Endothelial cell of umbilical vein (primary cell): ENCODE measurements around the gene TEDC2. TPM values are rescaled to one million over a fixed set of nuclear protein-coding genes. Genes with fewer than 3 reads are reported as not detected.

Experiments used
- BruUV-seq: library from RNA; stranded (reverse); fragments of 400-500 nt; replicated peaks from 2 replicates; lab custom pipeline; 2021; lab: Mats Ljungman, UMichigan
- CTCF ChIA-PET: fragments of 300-600, 350-600 bp; sonication (Branson Sonifier 250); formaldehyde crosslinking; loops from one replicate; lab custom pipeline; 2021; ENCODE audit warnings: antibody characterized with exemption, inconsistent platforms; lab: Charles Lee
- POLR2A ChIA-PET: fragments of 300-600, 350-600 bp; sonication (Branson Sonifier 250); formaldehyde crosslinking; loops from one replicate; lab custom pipeline; 2021; ENCODE audit warnings: antibody characterized with exemption, inconsistent platforms; lab: Charles Lee
- DNase-seq: peaks from one replicate; pipeline ENCODE4 v3.0.0-alpha.2; 2011; ENCODE audit warnings: low read depth, low spot score
- FAIRE-seq: peaks from 2 replicates; lab custom pipeline; 2011; peaks lifted over from hg19 to GRCh38; lab: Jason Lieb, UNC
- H2AFZ ChIP-seq: 2 replicates; pipeline ENCODE4 v1.6.0; 2012; ENCODE audit warnings: low read depth, low read length, control low read depth, inconsistent platforms
- H3K27ac ChIP-seq: 2 replicates; pipeline ENCODE4 v1.5.1; 2011; ENCODE audit warnings: low read depth, mild to moderate bottlenecking, control low read depth, low read length, moderate library complexity; ENCODE audit not compliant: insufficient read depth
- H3K27me3 ChIP-seq, 2 experiments: 2 replicates each; pipeline versions ENCODE4 v1.6.0 to v1.6.1; 2011; ENCODE audit warnings: low read length in 2 of 2, mixed read lengths in 1 of 2; ENCODE audit not compliant: control insufficient read depth in 2 of 2, insufficient read depth in 2 of 2
- H3K36me3 ChIP-seq, 2 experiments: 2 replicates in 1 of 2; 3 replicates in 1 of 2; pipeline ENCODE4 v1.5.1; 2011; ENCODE audit warnings: low read length in 2 of 2, mild to moderate bottlenecking in 1 of 2, moderate library complexity in 1 of 2; ENCODE audit not compliant: control insufficient read depth in 2 of 2, insufficient read depth in 2 of 2; ENCODE audit errors: extremely low read depth in 1 of 2
- H3K4me1 ChIP-seq: 3 replicates; pipeline ENCODE4 v1.5.1; 2011; ENCODE audit warnings: mild to moderate bottlenecking, low read length; ENCODE audit not compliant: control insufficient read depth, insufficient read depth; ENCODE audit errors: extremely low read depth
- H3K4me2 ChIP-seq: 2 replicates; pipeline ENCODE4 v1.6.1; 2011; ENCODE audit warnings: low read length, control low read depth, mixed read lengths; ENCODE audit not compliant: insufficient read depth
- H3K4me3 ChIP-seq, 3 experiments: fragments of 200-600 bp in 1 of 3; sonication (generic), shearing (Covaris generic) in 1 of 3; replicated peaks in 1 of 3; 2 replicates each; pipeline ENCODE4 v1.5.1; 2011 to 2016; ENCODE audit warnings: control low read depth in 3 of 3, low read length in 3 of 3, mild to moderate bottlenecking in 2 of 3, inconsistent platforms in 1 of 3, low read depth in 1 of 3, moderate library complexity in 1 of 3; ENCODE audit not compliant: insufficient read depth in 1 of 3
- H3K79me2 ChIP-seq: 2 replicates; pipeline ENCODE4 v1.6.0; 2012; ENCODE audit warnings: low read length, inconsistent platforms; ENCODE audit not compliant: control insufficient read depth, insufficient read depth
- H3K9ac ChIP-seq: replicated peaks from 2 replicates; pipeline ENCODE3; 2011; ENCODE audit warnings: low read length, control low read depth; ENCODE audit not compliant: insufficient read depth; ENCODE audit errors: extremely low read depth
- H3K9me1 ChIP-seq: replicated peaks from 3 replicates; pipeline ENCODE4 v1.6.0; 2011; ENCODE audit warnings: mild to moderate bottlenecking, low read length; ENCODE audit not compliant: control insufficient read depth, insufficient read depth; ENCODE audit errors: extremely low read depth
- H3K9me3 ChIP-seq: replicated peaks from 2 replicates; pipeline ENCODE4 v1.5.1; 2012; ENCODE audit warnings: low read length, inconsistent platforms; ENCODE audit not compliant: control insufficient read depth, insufficient read depth
- H4K20me1 ChIP-seq: replicated peaks from 2 replicates; pipeline ENCODE3; 2011; ENCODE audit warnings: mild to moderate bottlenecking, low read length; ENCODE audit not compliant: control insufficient read depth, insufficient read depth; ENCODE audit errors: extremely low read depth
- EZH2 ChIP-seq: IDR thresholded peaks from 2 replicates; pipeline ENCODE4 v1.6.1; 2012; ENCODE audit warnings: borderline replicate concordance, low read depth, mild to moderate bottlenecking, moderate library complexity, low read length, inconsistent platforms; ENCODE audit not compliant: severe bottlenecking
- FOS ChIP-seq: IDR thresholded peaks from 2 replicates; pipeline ENCODE4 v1.6.1; 2011; ENCODE audit warnings: mild to moderate bottlenecking, low read length, moderate library complexity, borderline replicate concordance; ENCODE audit not compliant: insufficient read depth
- GATA2 ChIP-seq: IDR thresholded peaks from 2 replicates; pipeline ENCODE4 v1.7.0; 2011; ENCODE audit warnings: low read depth, mild to moderate bottlenecking, moderate library complexity, mixed read lengths, low read length; ENCODE audit not compliant: insufficient read length, insufficient read depth
- JUN ChIP-seq: IDR thresholded peaks from 2 replicates; pipeline ENCODE4 v1.6.1; 2011; ENCODE audit warnings: borderline replicate concordance, low read depth; ENCODE audit not compliant: insufficient read length, insufficient read depth
- MYC ChIP-seq: IDR thresholded peaks from one replicate; pipeline ENCODE4 v1.6.1; 2011; ENCODE audit warnings: mild to moderate bottlenecking, low read depth, low read length
- POLR2A ChIP-seq: IDR thresholded peaks from 2 replicates; pipeline ENCODE4 v1.6.1; 2012; ENCODE audit warnings: low read depth, mild to moderate bottlenecking, control low read depth, low read length
- POLR2AphosphoS5 ChIP-seq: IDR thresholded peaks from 2 replicates; pipeline ENCODE4 v1.6.1; 2012; ENCODE audit warnings: low read depth, mild to moderate bottlenecking, control low read depth, low read length, moderate library complexity; ENCODE audit not compliant: insufficient read depth
- dilution Hi-C: fragments of 300-500 bp; cut with MboI; formaldehyde crosslinking; loops from one replicate; pipeline ENCODE4 v1.15.0; 2019; ENCODE audit warnings: low sequenced_read_pairs; ENCODE audit not compliant: extremely low pct_ligation_motif_present
- intact Hi-C: fragments of 100-400 bp; cut with micrococcal nuclease; formaldehyde crosslinking; loops from one replicate; pipeline ENCODE4 v1.10.0; 2022
- polyA plus RNA-seq, 4 experiments: library from polyadenylated mRNA; depleted of rRNA in 3 of 4; stranded (reverse) in 3 of 4; unstranded in 1 of 4; fragments of >200 nt; gene quantifications; 2 replicates each; pipeline versions ENCODE4 v1.2.1 to v1.2.3, GENCODE V29; 2011 to 2012; ENCODE audit warnings: missing spikeins in 1 of 4
- total RNA-seq: library from RNA; stranded (reverse); gene quantifications from 2 replicates; pipeline ENCODE4 v1.2.3, GENCODE V29; 2021
- TF ChIP-seq, protein P1 (sequence below): IDR thresholded peaks from 2 replicates; pipeline ENCODE4 v1.6.1; 2011; ENCODE audit not compliant: insufficient read depth, insufficient read length
- TF ChIP-seq, protein P2 (sequence below), 2 donors: IDR thresholded peaks; 1 replicate in 1 of 2; 2 replicates in 1 of 2; pipeline ENCODE4 v1.5.1; 2011; ENCODE audit warnings: low read length in 2 of 2, mild to moderate bottlenecking in 2 of 2, moderate library complexity in 2 of 2, control low read depth in 1 of 2, inconsistent platforms in 1 of 2, low read depth in 1 of 2; ENCODE audit not compliant: insufficient read depth in 1 of 2; ENCODE audit errors: extremely low read depth in 1 of 2

TEDC2 gene
- total and polyA plus RNA-seq, 2 donors (not counting 3 experiments of a cell fraction or from before 2014, with no cell fraction given), result 7.6 to 12.7 TPM

DNA sequence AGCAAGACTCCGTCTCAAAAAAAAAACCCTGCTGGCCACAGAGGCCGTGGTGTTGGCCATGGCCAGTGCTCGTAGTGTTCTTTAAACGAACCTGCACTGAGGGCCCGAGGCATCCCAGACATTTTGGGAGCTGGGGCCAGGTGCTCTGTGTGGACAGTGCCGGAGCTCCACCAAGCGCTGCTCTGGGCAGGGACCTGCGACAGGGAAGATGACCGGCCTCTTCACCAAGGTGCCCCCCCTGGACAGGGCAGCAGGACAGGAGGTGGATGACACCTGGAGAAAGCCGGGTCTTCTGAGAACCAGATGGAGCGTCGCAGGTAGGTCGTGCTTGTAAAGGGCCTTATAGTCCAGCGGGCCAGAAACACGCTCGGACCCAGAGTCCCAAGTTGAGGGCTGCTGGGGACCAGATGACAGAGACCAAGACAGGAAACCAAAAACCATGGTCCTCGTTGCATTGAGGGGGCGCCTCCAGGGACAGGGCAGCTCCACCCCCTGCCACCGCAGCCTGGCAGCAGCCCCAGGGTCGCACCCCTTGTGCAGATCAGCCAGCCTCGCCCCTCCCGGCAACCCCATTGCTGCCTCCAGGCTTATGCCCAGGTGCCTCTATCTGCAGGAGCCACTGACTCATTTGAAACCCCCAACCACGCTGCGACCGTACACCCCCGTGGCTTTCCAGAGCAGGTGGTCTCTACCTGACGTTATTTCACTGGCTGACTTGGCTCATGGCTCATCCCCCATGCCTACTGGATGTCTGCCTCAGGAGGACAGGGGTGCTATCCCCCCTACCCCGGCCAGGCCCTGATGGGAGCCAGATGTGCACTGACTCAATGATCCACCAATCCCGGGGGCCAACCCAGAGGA is 7.0 kb downstream of the TEDC2 start:
- no TSS peak for BruUV-seq
- ChIA-PET POLR2A (no interaction called here), CTCF (interaction anchor here (1.0 to 1.4 kb wide), 2 partner anchors 36 to 443 kb away, joined by 3 to 4 read pairs; no protein-coding TSS in a partner anchor)
- no peaks in the 10 kb centered on the region for H3K9me1 ChIP-seq
- no peak overlapping the region for H3K4me2 ChIP-seq
- peak overlapping the region; percentile 48 for H2AFZ ChIP-seq
- peak overlapping the region; percentile 34 for H3K9ac ChIP-seq
- H3K79me2 ChIP-seq, result no peaks in the 10 kb centered on the region
- no peak for FAIRE-seq
- H3K36me3 ChIP-seq, result no peaks in the 10 kb centered on the region
- no peak overlapping the region for H3K27ac ChIP-seq
- H3K9me3 ChIP-seq, result no peaks in the 10 kb centered on the region
- intact Hi-C loops (no loop called here), dilution Hi-C loops (no loop called here)
- peaks cover 5% of the 10 kb centered on the region for H3K4me1 ChIP-seq
- H3K4me3 ChIP-seq, result no peak overlapping the region
- peaks cover 15 to 20% of the 10 kb centered on the region in 2 experiments for H3K27me3 ChIP-seq
- TF ChIP-seq GATA2 (no peak), EZH2 (no peak), POLR2A (no peak), MYC (no peak), JUN (no peak), POLR2AphosphoS5 (no peak), FOS (no peak)
- TF ChIP-seq, protein P1, sequence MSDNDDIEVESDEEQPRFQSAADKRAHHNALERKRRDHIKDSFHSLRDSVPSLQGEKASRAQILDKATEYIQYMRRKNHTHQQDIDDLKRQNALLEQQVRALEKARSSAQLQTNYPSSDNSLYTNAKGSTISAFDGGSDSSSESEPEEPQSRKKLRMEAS, result no peak
- TF ChIP-seq, protein P2, sequence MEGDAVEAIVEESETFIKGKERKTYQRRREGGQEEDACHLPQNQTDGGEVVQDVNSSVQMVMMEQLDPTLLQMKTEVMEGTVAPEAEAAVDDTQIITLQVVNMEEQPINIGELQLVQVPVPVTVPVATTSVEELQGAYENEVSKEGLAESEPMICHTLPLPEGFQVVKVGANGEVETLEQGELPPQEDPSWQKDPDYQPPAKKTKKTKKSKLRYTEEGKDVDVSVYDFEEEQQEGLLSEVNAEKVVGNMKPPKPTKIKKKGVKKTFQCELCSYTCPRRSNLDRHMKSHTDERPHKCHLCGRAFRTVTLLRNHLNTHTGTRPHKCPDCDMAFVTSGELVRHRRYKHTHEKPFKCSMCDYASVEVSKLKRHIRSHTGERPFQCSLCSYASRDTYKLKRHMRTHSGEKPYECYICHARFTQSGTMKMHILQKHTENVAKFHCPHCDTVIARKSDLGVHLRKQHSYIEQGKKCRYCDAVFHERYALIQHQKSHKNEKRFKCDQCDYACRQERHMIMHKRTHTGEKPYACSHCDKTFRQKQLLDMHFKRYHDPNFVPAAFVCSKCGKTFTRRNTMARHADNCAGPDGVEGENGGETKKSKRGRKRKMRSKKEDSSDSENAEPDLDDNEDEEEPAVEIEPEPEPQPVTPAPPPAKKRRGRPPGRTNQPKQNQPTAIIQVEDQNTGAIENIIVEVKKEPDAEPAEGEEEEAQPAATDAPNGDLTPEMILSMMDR (IDR thresholded peaks at IDR 0.05; ENCODE audit: extremely low read depth in 1 of 2, insufficient read depth in 1 of 2, low read depth in 1 of 2, low read length in 2 of 2), result no peak
- no peaks in the 10 kb centered on the region for H4K20me1 ChIP-seq
- DNase-seq, result no peak
